SK-N-SH treated with all-trans-retinoic acid at 6 μM for 48 hours (cell line): ENCODE results near the gene RNF40.

Experiments
- ATAC-seq: fragments of 200-7000 bp; cut with Tn5 transposase; 3 replicates; pipeline ENCODE4 v1.9.1; 2020; ENCODE audit warnings: mild to moderate bottlenecking, moderate library complexity
- ARNTL ChIP-seq: fragments of 450-650 bp; formaldehyde crosslinking; IDR thresholded peaks from 2 replicates; pipeline ENCODE4 v1.5.0; 2020; ENCODE audit warnings: low read depth, mild to moderate bottlenecking, moderate library complexity, borderline replicate concordance
- BACH2 ChIP-seq: fragments of 250-450 bp; sonication (Bioruptor Pico); IDR thresholded peaks from 2 replicates; pipeline ENCODE4 v1.9.0; 2021; ENCODE audit warnings: mild to moderate bottlenecking, borderline replicate concordance
- CSDC2 ChIP-seq: fragments of 250-450 bp; sonication (Bioruptor Pico); IDR thresholded peaks from 2 replicates; pipeline ENCODE4 v1.5.0; 2020; ENCODE audit warnings: mild to moderate bottlenecking, moderate library complexity
- CSRNP3 ChIP-seq: fragments of 250-450 bp; sonication (Bioruptor Pico); IDR thresholded peaks from 2 replicates; pipeline ENCODE4 v1.5.1; 2021; ENCODE audit warnings: mild to moderate bottlenecking, moderate library complexity
- ESRRG ChIP-seq: fragments of 250-450 bp; sonication (Bioruptor Pico); IDR thresholded peaks from 2 replicates; pipeline ENCODE4 v1.6.1; 2021; ENCODE audit warnings: mild to moderate bottlenecking
- GLIS3 ChIP-seq: fragments of 250-450 bp; sonication (Bioruptor Pico); IDR thresholded peaks from 2 replicates; pipeline ENCODE4 v1.5.0; 2020; ENCODE audit warnings: mild to moderate bottlenecking, moderate library complexity
- ISL1 ChIP-seq: fragments of 250-450 bp; sonication (Bioruptor Pico); IDR thresholded peaks from 2 replicates; pipeline ENCODE4 v2.1.2; 2022; ENCODE audit warnings: mild to moderate bottlenecking, moderate library complexity
- PATZ1 ChIP-seq: fragments of 250-450 bp; sonication (Bioruptor Pico); IDR thresholded peaks from 2 replicates; pipeline ENCODE4 v1.8.0; 2020; ENCODE audit warnings: mild to moderate bottlenecking, moderate library complexity, borderline replicate concordance
- POU6F1 ChIP-seq: fragments of 250-450 bp; sonication (Bioruptor Pico); IDR thresholded peaks from 2 replicates; pipeline ENCODE4 v1.8.0; 2021; ENCODE audit warnings: low read depth, mild to moderate bottlenecking, moderate library complexity, borderline replicate concordance
- PPARA ChIP-seq: fragments of 250-450 bp; sonication (Bioruptor Pico); IDR thresholded peaks from 2 replicates; pipeline ENCODE4 v1.5.0; 2020; ENCODE audit warnings: mild to moderate bottlenecking, borderline replicate concordance
- RARB ChIP-seq: fragments of 250-450 bp; sonication (Bioruptor Pico); IDR thresholded peaks from 2 replicates; pipeline ENCODE4 v1.8.0; 2021; ENCODE audit warnings: mild to moderate bottlenecking, moderate library complexity
- SNAI2 ChIP-seq: fragments of 250-450 bp; sonication (Bioruptor Pico); IDR thresholded peaks from 2 replicates; pipeline ENCODE4 v1.5.0; 2020; ENCODE audit warnings: mild to moderate bottlenecking, moderate library complexity
- TCF4 ChIP-seq: fragments of 250-450 bp; sonication (Bioruptor Pico); IDR thresholded peaks from 2 replicates; pipeline ENCODE4 v1.8.0; 2021; ENCODE audit warnings: mild to moderate bottlenecking, moderate library complexity, borderline replicate concordance
- TOX ChIP-seq: fragments of 250-450 bp; sonication (Bioruptor Pico); IDR thresholded peaks from 2 replicates; pipeline ENCODE4 v1.8.0; 2021; ENCODE audit warnings: mild to moderate bottlenecking, moderate library complexity, borderline replicate concordance
- TSHZ2 ChIP-seq: fragments of 250-450 bp; sonication (Bioruptor Pico); IDR thresholded peaks from 2 replicates; pipeline ENCODE4 v1.5.0; 2020; ENCODE audit warnings: mild to moderate bottlenecking, moderate library complexity
- ZC3H10 ChIP-seq: fragments of 250-450 bp; sonication (Bioruptor Pico); IDR thresholded peaks from 2 replicates; pipeline ENCODE4 v1.5.1; 2021; ENCODE audit warnings: mild to moderate bottlenecking, moderate library complexity
- ZFP3 ChIP-seq: fragments of 250-450 bp; sonication (Bioruptor Pico); IDR thresholded peaks from 2 replicates; pipeline ENCODE4 v1.5.0; 2020; ENCODE audit warnings: mild to moderate bottlenecking, moderate library complexity
- ZFP30 ChIP-seq: fragments of 450-650 bp; formaldehyde crosslinking; IDR thresholded peaks from 2 replicates; pipeline ENCODE4 v1.5.0; 2022; ENCODE audit warnings: mild to moderate bottlenecking, moderate library complexity
- ZNF565 ChIP-seq: fragments of 450-650 bp; formaldehyde crosslinking; conservative IDR thresholded peaks from 2 replicates; pipeline ENCODE4 v1.5.0; 2020; ENCODE audit warnings: low read depth, mild to moderate bottlenecking, moderate library complexity
- ZNF70 ChIP-seq: fragments of 450-650 bp; formaldehyde crosslinking; IDR thresholded peaks from 2 replicates; pipeline ENCODE4 v1.5.0; 2020; ENCODE audit warnings: mild to moderate bottlenecking, moderate library complexity
- ZNF8 ChIP-seq: fragments of 450-650 bp; formaldehyde crosslinking; IDR thresholded peaks from 2 replicates; pipeline ENCODE4 v1.5.0; 2020; ENCODE audit warnings: mild to moderate bottlenecking, moderate library complexity

Gene RNF40

GRCh38 chr16:30721167-30721566 lies 41.0 kb upstream of the RNF40 start:
- no peak for ATAC-seq
- TF ChIP-seq ARNTL (CRISPR knock-in tag): no peak
- no peak for TF ChIP-seq ZFP30 (CRISPR knock-in tag)
- TF ChIP-seq CSDC2 (CRISPR knock-in tag): no peak
- no peak for TF ChIP-seq ZNF8
- TF ChIP-seq ZC3H10 (CRISPR knock-in tag): no peak
- no peak for TF ChIP-seq TSHZ2 (CRISPR knock-in tag)
- no peak for TF ChIP-seq PPARA (CRISPR knock-in tag)
- no peak for TF ChIP-seq ESRRG (CRISPR knock-in tag)
- no peak for TF ChIP-seq ZFP3 (CRISPR knock-in tag)
- TF ChIP-seq RARB: no peak
- TF ChIP-seq BACH2 (CRISPR knock-in tag): no peak
- TF ChIP-seq GLIS3 (CRISPR knock-in tag): no peak
- TF ChIP-seq TCF4 (CRISPR knock-in tag): no peak
- no peak for TF ChIP-seq PATZ1 (CRISPR knock-in tag)

GRCh38 chr16:30721606-30722005 lies 40.5 kb upstream of the RNF40 start:
- ATAC-seq: no peak
- no peak for TF ChIP-seq TOX (CRISPR knock-in tag)
- TF ChIP-seq TSHZ2 (CRISPR knock-in tag): no peak
- TF ChIP-seq POU6F1 (CRISPR knock-in tag): no peak
- no peak for TF ChIP-seq SNAI2
- TF ChIP-seq, all 23 proteins: peak for 0

- ATAC-seq: no peak
- TF ChIP-seq ZNF8: no peak
- TF ChIP-seq ZFP3 (CRISPR knock-in tag): no peak
- TF ChIP-seq TSHZ2 (CRISPR knock-in tag): no peak
- no peak for TF ChIP-seq TCF4 (CRISPR knock-in tag)
- no peak for TF ChIP-seq CSRNP3
- TF ChIP-seq BACH2 (CRISPR knock-in tag): no peak
- TF ChIP-seq ZC3H10 (CRISPR knock-in tag): no peak
- no peak for TF ChIP-seq ZNF70 (CRISPR knock-in tag)
- no peak for TF ChIP-seq POU6F1 (CRISPR knock-in tag)
- no peak for TF ChIP-seq ISL1 (CRISPR knock-in tag)
- TF ChIP-seq PPARA (CRISPR knock-in tag): no peak
- no peak for TF ChIP-seq ZNF565 (CRISPR knock-in tag)
- no peak for TF ChIP-seq ESRRG (CRISPR knock-in tag)
Observed at GRCh38 chr16:30722443-30722842, 39.7 kb upstream of the RNF40 start.
